Measurements from ENCODE around the gene BICDL2.

Gene BICDL2

GRCh38 chr16:3008690-3009037 is 28.1 kb downstream of the BICDL2 start:
- Histone ChIP-seq H3K4me2 (no peak overlapping the region; the same call in 1 of the 2 replicates), H3K4me3 (IDR thresholded peaks at IDR 0.05; ENCODE audit: insufficient read depth, low read depth, low read length) (no peak overlapping the region), H4K20me1 (ENCODE audit: insufficient read depth) (no peaks in the 10 kb centered on the region), H3K27me3 (ENCODE audit: insufficient read depth, low read depth) (peaks cover 64% of the 10 kb centered on the region), H3K79me2 (ENCODE audit: insufficient read depth, low read depth) (no peaks in the 10 kb centered on the region), H3K36me3 (ENCODE audit: insufficient read depth) (no peaks in the 10 kb centered on the region), H3K9ac (no peak overlapping the region), H3K4me1 (ENCODE audit: low read depth, poor library complexity, severe bottlenecking) (peaks cover 51% of the 10 kb centered on the region), H2AFZ (ENCODE audit: low read depth) (no peak overlapping the region), H3K27ac (no peak overlapping the region)
- TF ChIP-seq CTCF (conservative IDR thresholded peaks at IDR 0.05; ENCODE audit: low read depth, low read length) = no peak

- H3K36me3 ChIP-seq (ENCODE audit: insufficient read depth) = no peaks in the 10 kb centered on the region
- no peaks in the 10 kb centered on the region for H3K79me2 ChIP-seq (ENCODE audit: insufficient read depth, low read depth)
- no peaks in the 10 kb centered on the region for H4K20me1 ChIP-seq (ENCODE audit: insufficient read depth)
- no peak overlapping the region for H3K27ac ChIP-seq
- H3K4me1 ChIP-seq (ENCODE audit: low read depth, poor library complexity, severe bottlenecking) = peaks cover 49% of the 10 kb centered on the region
- no peak overlapping the region for H3K4me3 ChIP-seq (IDR thresholded peaks at IDR 0.05; ENCODE audit: insufficient read depth, low read depth, low read length)
- H3K27me3 ChIP-seq (ENCODE audit: insufficient read depth, low read depth) = peaks cover 58% of the 10 kb centered on the region
- H3K9ac ChIP-seq = no peak overlapping the region
- no peak for TF ChIP-seq CTCF (conservative IDR thresholded peaks at IDR 0.05; ENCODE audit: low read depth, low read length)
- peak overlapping the region; percentile 43; the same call in 1 of the 2 replicates for H3K4me2 ChIP-seq
- no peak overlapping the region for H2AFZ ChIP-seq (ENCODE audit: low read depth)
Observed at GRCh38 chr16:3007957-3008689, 28.6 kb downstream of the BICDL2 start.

GRCh38 chr16:3007059-3007956 is 29.4 kb downstream of the BICDL2 start:
- Histone ChIP-seq H3K36me3 (ENCODE audit: insufficient read depth) (no peaks in the 10 kb centered on the region), H3K4me1 (ENCODE audit: low read depth, poor library complexity, severe bottlenecking) (peaks cover 41% of the 10 kb centered on the region), H4K20me1 (ENCODE audit: insufficient read depth) (no peaks in the 10 kb centered on the region), H3K27me3 (ENCODE audit: insufficient read depth, low read depth) (peaks cover 57% of the 10 kb centered on the region), H3K4me3 (IDR thresholded peaks at IDR 0.05; ENCODE audit: insufficient read depth, low read depth, low read length) (no peak overlapping the region), H3K9ac (no peak overlapping the region), H3K79me2 (ENCODE audit: insufficient read depth, low read depth) (no peaks in the 10 kb centered on the region), H2AFZ (ENCODE audit: low read depth) (peak overlapping the region; percentile 14; the same call in 1 of the 2 replicates), H3K27ac (no peak overlapping the region; the same call in 1 of the 2 replicates), H3K4me2 (peak overlapping the region; percentile 43)
- TF ChIP-seq CTCF (conservative IDR thresholded peaks at IDR 0.05; ENCODE audit: low read depth, low read length) = no peak

- no peak overlapping the region for H3K9ac ChIP-seq
- H2AFZ ChIP-seq (ENCODE audit: low read depth) = peak overlapping the region; percentile 66
Observed at GRCh38 chr16:3004781-3005284, 31.9 kb downstream of the BICDL2 start.

More at GRCh38 chr16:3004781-3005284, 31.9 kb downstream of the BICDL2 start:
- H3K36me3 ChIP-seq (ENCODE audit: insufficient read depth) = no peaks in the 10 kb centered on the region
- H3K4me3 ChIP-seq (IDR thresholded peaks at IDR 0.05; ENCODE audit: insufficient read depth, low read depth, low read length) = no peak overlapping the region
- no peaks in the 10 kb centered on the region for H3K79me2 ChIP-seq (ENCODE audit: insufficient read depth, low read depth)
- H3K4me2 ChIP-seq = peak overlapping the region; percentile 82
- no peak for TF ChIP-seq CTCF (conservative IDR thresholded peaks at IDR 0.05; ENCODE audit: low read depth, low read length)
- H3K27me3 ChIP-seq (ENCODE audit: insufficient read depth, low read depth) = peaks cover 58% of the 10 kb centered on the region
- H3K4me1 ChIP-seq (ENCODE audit: low read depth, poor library complexity, severe bottlenecking) = peaks cover 33% of the 10 kb centered on the region
- no peak overlapping the region for H3K27ac ChIP-seq
- no peaks in the 10 kb centered on the region for H4K20me1 ChIP-seq (ENCODE audit: insufficient read depth)
